Neural cell (in vitro differentiated cells): ENCODE results near the gene MMP24. TPM values are rescaled to one million over a fixed set of nuclear protein-coding genes. Genes with fewer than 3 reads are reported as not detected.
"Not testable (repeated sequence)": the region's sequence is repeated elsewhere in the genome, so short reads cannot be mapped to it uniquely, and the experiment has no call there.

Source experiments
- H2AFZ ChIP-seq: fragments of 200-600, 300-800 bp; sonication (generic), shearing (Covaris generic); 2 replicates; pipeline ENCODE4 v1.6.0; 2014; ENCODE audit warnings: low read depth, mild to moderate bottlenecking, antibody characterized with exemption, low read length, moderate library complexity
- H3F3A ChIP-seq: fragments of 200-600 bp; shearing (Covaris generic); 2 replicates; pipeline ENCODE4 v1.6.1; 2016; ENCODE audit warnings: mild to moderate bottlenecking, moderate library complexity, mixed read lengths, antibody characterized with exemption, low read length; ENCODE audit not compliant: insufficient read depth, poor library complexity, severe bottlenecking
- H3K27ac ChIP-seq: fragments of 200-600, 300-800 bp; sonication (generic), shearing (Covaris generic); 2 replicates; pipeline ENCODE4 v1.5.1; 2014; ENCODE audit warnings: mild to moderate bottlenecking, low read length, moderate library complexity
- H3K27me3 ChIP-seq: fragments of 300-800, 200-600 bp; sonication (generic), shearing (Covaris generic); 2 replicates; pipeline ENCODE4 v1.6.0; 2014; ENCODE audit warnings: mild to moderate bottlenecking, low read depth, low read length, moderate library complexity; ENCODE audit not compliant: insufficient read depth
- H3K36me3 ChIP-seq: fragments of 300-800, 200-600 bp; sonication (generic), shearing (Covaris generic); 2 replicates; pipeline ENCODE4 v1.5.1; 2014; ENCODE audit warnings: mild to moderate bottlenecking, antibody characterized with exemption, low read length, moderate library complexity; ENCODE audit not compliant: insufficient read depth
- H3K4me2 ChIP-seq: fragments of 300-800, 200-600 bp; sonication (generic), shearing (Covaris generic); 2 replicates; pipeline ENCODE4 v1.6.0; 2014; ENCODE audit warnings: mild to moderate bottlenecking, low read length
- H3K4me3 ChIP-seq: fragments of 300-800, 200-600 bp; sonication (generic), shearing (Covaris generic); 2 replicates; pipeline ENCODE4 v1.5.1; 2014; ENCODE audit warnings: mild to moderate bottlenecking, low read length, moderate library complexity
- H3K79me2 ChIP-seq: fragments of 200-600 bp; shearing (Covaris generic); replicated peaks from 2 replicates; pipeline ENCODE4 v1.6.0; 2014; ENCODE audit warnings: mild to moderate bottlenecking, low read length, moderate library complexity; ENCODE audit not compliant: insufficient read depth
- H3K9ac ChIP-seq: fragments of 300-800, 200-600 bp; sonication (generic), shearing (Covaris generic); 2 replicates; pipeline ENCODE4 v1.6.1; 2016; ENCODE audit warnings: mild to moderate bottlenecking, low read length, mixed read lengths
- H3K9me2 ChIP-seq: fragments of 200-600 bp; shearing (Covaris generic); 2 replicates; pipeline ENCODE4 v1.6.1; 2016; ENCODE audit warnings: mild to moderate bottlenecking, low read length, mixed read lengths; ENCODE audit not compliant: insufficient read depth
- H3K9me3 ChIP-seq: fragments of 200-600, 300-800 bp; sonication (generic), shearing (Covaris generic); 2 replicates; pipeline ENCODE4 v1.6.1; 2016; ENCODE audit warnings: mild to moderate bottlenecking, mixed run types, low read length, moderate library complexity, mixed read lengths
- H4K20me1 ChIP-seq: fragments of 200-600 bp; shearing (Covaris generic); 2 replicates; pipeline ENCODE4 v1.6.1; 2016; ENCODE audit warnings: mild to moderate bottlenecking, mixed run types; ENCODE audit not compliant: insufficient read depth
- EP300 ChIP-seq: fragments of 450-650 bp; conservative IDR thresholded peaks from 2 replicates; pipeline ENCODE4 v1.6.1; 2014; ENCODE audit warnings: antibody characterized with exemption, mild to moderate bottlenecking, moderate library complexity; ENCODE audit not compliant: poor library complexity, severe bottlenecking
- EZH2 ChIP-seq: fragments of 200-600, 300-800 bp; shearing (Covaris generic), sonication (generic); IDR thresholded peaks from 2 replicates; pipeline ENCODE4 v1.6.1; 2014; ENCODE audit warnings: antibody characterized with exemption, low read length, borderline replicate concordance, mild to moderate bottlenecking; ENCODE audit not compliant: insufficient read depth, poor library complexity, severe bottlenecking
- MXI1 ChIP-seq: fragments of 450-650 bp; conservative IDR thresholded peaks from 2 replicates; pipeline ENCODE4 v1.6.1; 2014; ENCODE audit warnings: antibody characterized with exemption, mild to moderate bottlenecking; ENCODE audit not compliant: poor library complexity, severe bottlenecking
- POLR2AphosphoS5 ChIP-seq: IDR thresholded peaks from 2 replicates; pipeline ENCODE4 v1.6.1; 2012
- RAD21 ChIP-seq: fragments of 450-650 bp; conservative IDR thresholded peaks from 2 replicates; pipeline ENCODE4 v1.6.1; 2014; ENCODE audit warnings: antibody characterized with exemption, mild to moderate bottlenecking, moderate library complexity
- REST ChIP-seq: IDR thresholded peaks from 2 replicates; pipeline ENCODE4 v1.6.1; 2012; ENCODE audit warnings: borderline replicate concordance
- SMC3 ChIP-seq: fragments of 450-650 bp; conservative IDR thresholded peaks from 2 replicates; pipeline ENCODE4 v1.6.1; 2014; ENCODE audit warnings: antibody characterized with exemption, mild to moderate bottlenecking, moderate library complexity; ENCODE audit not compliant: poor library complexity
- TAF1 ChIP-seq: IDR thresholded peaks from 2 replicates; pipeline ENCODE4 v1.6.1; 2012; ENCODE audit warnings: low read depth
- polyA plus RNA-seq: library from polyadenylated mRNA; depleted of rRNA; stranded (reverse); fragments of >200 nt; gene quantifications from 2 replicates; pipeline ENCODE4 v1.2.3, GENCODE V29; 2014
- TF ChIP-seq, protein P1 (sequence below): fragments of 450-650 bp; IDR thresholded peaks from 2 replicates; pipeline ENCODE4 v1.5.1; 2014; ENCODE audit warnings: antibody characterized with exemption, mild to moderate bottlenecking, moderate library complexity; ENCODE audit not compliant: poor library complexity, severe bottlenecking

Gene MMP24
- polyA plus RNA-seq, 1 donor from 2014 or later = 57.4 TPM

DNA sequence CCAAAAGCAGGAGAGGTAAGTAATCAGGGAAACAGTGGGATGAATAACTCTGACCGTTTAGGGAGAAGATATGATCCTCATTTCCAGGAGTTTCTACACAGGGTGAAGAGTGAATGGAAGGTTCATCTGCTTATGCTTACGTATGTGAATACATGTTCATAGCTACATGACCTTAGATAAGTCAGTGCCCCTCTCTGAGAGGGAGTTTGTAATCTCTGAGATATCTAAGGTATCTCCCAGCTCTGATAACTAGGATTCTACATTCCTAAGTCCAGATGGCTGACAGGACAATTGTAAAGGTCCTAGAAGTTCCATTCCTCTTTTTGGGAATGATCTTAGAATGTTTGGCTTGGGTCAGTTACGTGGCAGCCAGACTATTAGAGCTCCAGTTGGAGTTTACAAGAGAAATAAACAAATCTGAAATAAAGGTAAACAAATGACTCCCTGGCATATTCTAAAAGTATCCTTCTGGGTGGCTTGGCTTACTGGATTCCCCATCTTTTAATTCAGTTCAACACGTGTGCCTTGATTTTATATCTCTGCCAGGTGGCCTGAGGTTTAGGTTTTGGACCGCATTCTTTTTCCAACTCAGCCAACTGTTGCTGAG lies 38.8 kb upstream of the MMP24 start:
- H2AFZ ChIP-seq = no peak overlapping the region
- H3K4me3 ChIP-seq = no peak overlapping the region
- no peak overlapping the region for H3K4me2 ChIP-seq
- TF ChIP-seq SMC3 (no peak), POLR2AphosphoS5 (no peak), TAF1 (no peak), EP300 (no peak), EZH2 (no peak), MXI1 (no peak), REST (no peak), RAD21 (no peak)
- TF ChIP-seq, protein P1, sequence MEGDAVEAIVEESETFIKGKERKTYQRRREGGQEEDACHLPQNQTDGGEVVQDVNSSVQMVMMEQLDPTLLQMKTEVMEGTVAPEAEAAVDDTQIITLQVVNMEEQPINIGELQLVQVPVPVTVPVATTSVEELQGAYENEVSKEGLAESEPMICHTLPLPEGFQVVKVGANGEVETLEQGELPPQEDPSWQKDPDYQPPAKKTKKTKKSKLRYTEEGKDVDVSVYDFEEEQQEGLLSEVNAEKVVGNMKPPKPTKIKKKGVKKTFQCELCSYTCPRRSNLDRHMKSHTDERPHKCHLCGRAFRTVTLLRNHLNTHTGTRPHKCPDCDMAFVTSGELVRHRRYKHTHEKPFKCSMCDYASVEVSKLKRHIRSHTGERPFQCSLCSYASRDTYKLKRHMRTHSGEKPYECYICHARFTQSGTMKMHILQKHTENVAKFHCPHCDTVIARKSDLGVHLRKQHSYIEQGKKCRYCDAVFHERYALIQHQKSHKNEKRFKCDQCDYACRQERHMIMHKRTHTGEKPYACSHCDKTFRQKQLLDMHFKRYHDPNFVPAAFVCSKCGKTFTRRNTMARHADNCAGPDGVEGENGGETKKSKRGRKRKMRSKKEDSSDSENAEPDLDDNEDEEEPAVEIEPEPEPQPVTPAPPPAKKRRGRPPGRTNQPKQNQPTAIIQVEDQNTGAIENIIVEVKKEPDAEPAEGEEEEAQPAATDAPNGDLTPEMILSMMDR = no peak
- H3K27me3 ChIP-seq = no peaks in the 10 kb centered on the region
- no peaks in the 10 kb centered on the region for H3K9me3 ChIP-seq
- no peak overlapping the region for H3K9ac ChIP-seq
- no peaks in the 10 kb centered on the region for H4K20me1 ChIP-seq
- H3K9me2 ChIP-seq = no peaks in the 10 kb centered on the region
- no peaks in the 10 kb centered on the region for H3K36me3 ChIP-seq
- H3K79me2 ChIP-seq = no peaks in the 10 kb centered on the region
- H3F3A ChIP-seq = no peaks in the 10 kb centered on the region
- H3K27ac ChIP-seq = no peak overlapping the region

- H3K4me3 ChIP-seq, H3K27ac ChIP-seq, H3K36me3 ChIP-seq, H4K20me1 ChIP-seq, H2AFZ ChIP-seq, H3K9me2 ChIP-seq, H3K79me2 ChIP-seq, H3K9ac ChIP-seq, H3F3A ChIP-seq, H3K9me3 ChIP-seq, H3K4me2 ChIP-seq, H3K27me3 ChIP-seq: not testable (repeated sequence)
These were observed 37.3 kb upstream of the MMP24 start for GRCh38 chr20:35189223-35189622.

- Histone ChIP-seq H3K79me2 (no peaks in the 10 kb centered on the region), H3K36me3 (no peaks in the 10 kb centered on the region), H3K4me3 (no peak overlapping the region), H3K9me3 (no peaks in the 10 kb centered on the region), H3K9ac (no peak overlapping the region), H2AFZ (no peak overlapping the region), H3K27ac (no peak overlapping the region), H3K9me2 (no peaks in the 10 kb centered on the region), H3F3A (no peaks in the 10 kb centered on the region), H4K20me1 (no peaks in the 10 kb centered on the region), H3K4me2 (no peak overlapping the region), H3K27me3 (no peaks in the 10 kb centered on the region)
- TF ChIP-seq REST = no peak
- no peak for TF ChIP-seq EZH2
- TF ChIP-seq POLR2AphosphoS5 = no peak
These were observed 35.9 kb upstream of the MMP24 start for GRCh38 chr20:35190556-35190955.
